ENCODE data around the gene ZNF816.
"Not testable (repeated sequence)": the region's sequence is repeated elsewhere in the genome, so short reads cannot be mapped to it uniquely, and the experiment has no call there.

Gene ZNF816

GRCh38 chr19:52924641-52925040 lies 38.0 kb downstream of the ZNF816 start:
- DNase-seq (ENCODE audit: low read depth): not testable (repeated sequence)

DNA sequence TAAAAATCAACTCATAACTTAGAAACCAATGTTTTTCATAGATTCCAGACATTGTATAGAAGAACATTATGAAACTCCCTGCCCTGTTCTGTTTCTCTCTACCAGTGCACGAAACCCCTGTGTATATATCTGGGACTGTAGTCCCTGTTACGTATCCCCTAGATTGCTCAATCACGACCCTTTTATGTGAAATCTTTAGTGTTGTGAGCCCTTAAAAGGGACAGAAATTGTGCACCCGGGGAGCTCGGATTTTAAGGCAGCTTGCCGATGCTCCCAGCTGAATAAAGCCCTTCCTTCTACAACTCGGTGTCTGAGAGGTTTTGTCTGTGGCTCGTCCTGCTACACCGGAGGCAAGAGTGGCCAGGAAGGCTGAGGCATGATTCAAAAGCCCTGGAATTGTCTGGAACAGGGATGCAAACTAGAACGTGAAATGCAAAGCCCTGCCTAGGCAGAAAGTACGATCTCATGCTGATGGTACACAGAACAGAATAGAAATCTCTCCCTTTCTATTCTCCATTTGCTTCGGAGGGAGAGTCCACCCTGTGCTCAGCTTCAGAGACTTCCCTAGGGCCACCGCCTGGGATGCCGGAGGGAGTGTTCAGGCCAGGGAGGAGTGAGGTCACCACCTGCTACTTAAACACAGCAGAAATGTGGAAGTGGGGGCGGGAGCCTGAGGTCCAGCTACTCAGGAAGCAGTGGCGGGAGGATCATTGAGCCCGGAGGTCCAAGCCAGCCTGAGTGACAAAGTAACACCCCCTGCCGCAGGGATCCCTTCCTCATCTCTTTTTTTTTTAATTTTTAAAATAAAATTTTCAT lies 38.7 kb downstream of the ZNF816 start:
- no peak for DNase-seq (ENCODE audit: low read depth)

- DNase-seq (ENCODE audit: low read depth): peak; percentile 27
Observed at GRCh38 chr19:52922841-52923777, 39.6 kb downstream of the ZNF816 start, which contains the start of gene ZNF888. ZNF888 (minus strand) TSS chr19:52923428; CDS start chr19:52917873, 5,555 bp downstream.

DNA sequence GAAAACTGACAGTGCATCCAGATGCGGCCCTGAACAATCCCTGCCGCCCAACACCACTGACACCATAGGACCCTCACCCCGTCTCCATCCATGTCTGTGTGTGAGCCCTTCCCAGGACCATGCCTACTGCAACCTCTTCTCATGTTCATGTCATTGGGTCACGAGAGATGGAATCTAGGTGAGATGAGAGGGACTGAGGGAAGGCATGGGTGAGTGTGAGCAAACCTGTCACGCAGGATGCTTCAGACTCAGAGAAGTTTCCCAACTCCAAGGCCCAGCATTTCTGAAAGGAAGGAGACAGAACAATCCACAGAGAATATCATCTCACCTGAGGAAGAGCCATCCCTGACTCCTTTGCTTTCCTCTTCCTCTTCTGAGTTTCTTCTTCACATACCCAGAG lies 45.1 kb downstream of the ZNF816 start:
- no peak for DNase-seq (ENCODE audit: low read depth)

DNA sequence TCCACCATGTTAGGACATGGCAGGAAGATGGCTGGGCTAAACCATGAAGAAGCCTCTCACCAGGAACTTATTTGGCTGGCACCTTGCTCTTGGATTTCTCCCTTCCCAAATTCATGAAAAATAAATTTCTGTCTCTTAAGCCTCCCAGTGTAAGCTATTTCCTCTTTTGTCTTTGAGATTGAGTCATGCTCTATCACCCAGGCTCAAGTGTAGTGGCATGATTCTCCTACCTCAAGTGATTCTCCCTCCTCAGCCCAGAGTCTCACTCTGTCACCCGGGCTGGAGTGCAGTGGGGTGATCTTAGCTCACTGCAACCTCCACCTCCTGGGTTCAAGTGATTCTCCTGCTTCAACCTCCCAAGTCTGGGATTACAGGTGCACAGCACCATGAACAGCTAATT lies 52.0 kb downstream of the ZNF816 start:
- no peak for DNase-seq (ENCODE audit: low read depth)

GRCh38 chr19:52904052-52904780 lies 58.5 kb downstream of the ZNF816 start:
- DNase-seq (ENCODE audit: low read depth): not testable (repeated sequence)

DNA sequence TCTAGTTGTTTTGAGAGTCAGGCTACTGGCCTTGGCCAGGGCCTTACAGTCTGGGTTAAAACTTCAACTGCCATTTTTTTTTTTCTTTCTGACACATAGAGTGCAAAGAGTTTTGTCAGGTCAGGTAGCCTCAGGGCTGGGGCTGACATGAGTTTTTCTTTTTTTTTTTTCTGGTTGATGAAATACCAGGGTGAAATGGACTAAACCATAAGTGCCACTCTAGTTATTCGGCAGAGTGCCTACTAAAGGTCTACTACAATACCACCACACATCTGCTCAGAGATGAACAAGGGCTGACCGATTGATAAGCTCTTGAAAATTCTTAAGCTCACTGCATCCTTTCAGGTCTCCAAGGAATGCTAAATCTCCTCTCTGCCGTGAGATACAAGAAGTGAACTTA lies 60.8 kb downstream of the ZNF816 start:
- DNase-seq (ENCODE audit: low read depth): no peak
